Measurements from ENCODE around the gene TRIM34. TPM values are rescaled to one million over a fixed set of nuclear protein-coding genes. Genes with fewer than 3 reads are reported as not detected.
A peak's percentile ranks its signal among the peaks of the same experiment; 100 is the strongest.

Gene TRIM34
- total RNA-seq, 1 donor from 2014 or later, result 2.0 TPM

- H3K27me3 Mint-ChIP-seq, result no peaks in the 10 kb centered on the region
- peaks cover 28% of the 10 kb centered on the region for H3K36me3 Mint-ChIP-seq (ENCODE audit: insufficient read depth)
- H3K4me3 Mint-ChIP-seq (ENCODE audit: low read depth), result no peak overlapping the region
- no peak overlapping the region for H3K27ac Mint-ChIP-seq
- no peaks in the 10 kb centered on the region for H3K9me3 Mint-ChIP-seq (ENCODE audit: low read depth)
- no peak for DNase-seq (ENCODE audit: low spot score, unreplicated experiment)
- no peak for TF ChIP-seq CTCF (IDR thresholded peaks at IDR 0.05; ENCODE audit: unreplicated experiment)
- peaks cover 5% of the 10 kb centered on the region for H3K4me1 Mint-ChIP-seq (ENCODE audit: low read depth)
These were observed 38.7 kb downstream of the TRIM34 start for GRCh38 chr11:5663511-5663910.

- Mint-ChIP-seq H3K27ac (no peak overlapping the region), H3K4me1 (ENCODE audit: low read depth) (peaks cover 5% of the 10 kb centered on the region), H3K36me3 (ENCODE audit: insufficient read depth) (peaks cover 33% of the 10 kb centered on the region), H3K4me3 (ENCODE audit: low read depth) (no peak overlapping the region), H3K9me3 (ENCODE audit: low read depth) (no peaks in the 10 kb centered on the region), H3K27me3 (no peaks in the 10 kb centered on the region)
- DNase-seq (ENCODE audit: low spot score, unreplicated experiment), result no peak
- no peak for TF ChIP-seq CTCF (IDR thresholded peaks at IDR 0.05; ENCODE audit: unreplicated experiment)
These were observed 40.3 kb downstream of the TRIM34 start for GRCh38 chr11:5665051-5665570.

- Mint-ChIP-seq H3K36me3 (ENCODE audit: insufficient read depth) (peaks cover 34% of the 10 kb centered on the region), H3K27ac (peak overlapping the region; percentile 46), H3K4me3 (ENCODE audit: low read depth) (no peak overlapping the region), H3K27me3 (no peaks in the 10 kb centered on the region), H3K9me3 (ENCODE audit: low read depth) (no peaks in the 10 kb centered on the region), H3K4me1 (ENCODE audit: low read depth) (peaks cover 5% of the 10 kb centered on the region)
- TF ChIP-seq CTCF (IDR thresholded peaks at IDR 0.05; ENCODE audit: unreplicated experiment), result no peak
- DNase-seq (ENCODE audit: low spot score, unreplicated experiment), result no peak
These were observed 41.1 kb downstream of the TRIM34 start for GRCh38 chr11:5665746-5666401.

GRCh38 chr11:5666402-5666793, 41.6 kb downstream of the TRIM34 start:
- no peak for DNase-seq (ENCODE audit: low spot score, unreplicated experiment)
- Mint-ChIP-seq H3K9me3 (ENCODE audit: low read depth) (no peaks in the 10 kb centered on the region), H3K27ac (peak overlapping the region; percentile 46), H3K27me3 (no peaks in the 10 kb centered on the region), H3K36me3 (ENCODE audit: insufficient read depth) (peaks cover 32% of the 10 kb centered on the region), H3K4me3 (ENCODE audit: low read depth) (no peak overlapping the region), H3K4me1 (ENCODE audit: low read depth) (peaks cover 5% of the 10 kb centered on the region)
- no peak for TF ChIP-seq CTCF (IDR thresholded peaks at IDR 0.05; ENCODE audit: unreplicated experiment)

- Mint-ChIP-seq H3K27me3 (no peaks in the 10 kb centered on the region), H3K9me3 (ENCODE audit: low read depth) (peaks cover 4% of the 10 kb centered on the region), H3K4me1 (ENCODE audit: low read depth) (no peaks in the 10 kb centered on the region), H3K36me3 (ENCODE audit: insufficient read depth) (peaks cover 29% of the 10 kb centered on the region), H3K4me3 (ENCODE audit: low read depth) (no peak overlapping the region), H3K27ac (no peak overlapping the region)
- no peak for DNase-seq (ENCODE audit: low spot score, unreplicated experiment)
- no peak for TF ChIP-seq CTCF (IDR thresholded peaks at IDR 0.05; ENCODE audit: unreplicated experiment)
These were observed 47.0 kb downstream of the TRIM34 start for GRCh38 chr11:5671831-5672230.

Data from progenitor cell of endocrine pancreas (in vitro differentiated cells).